HEK293 (cell line): Measurements from ENCODE around the gene HDGF.

Experiments
- CTCF ChIA-PET: fragments of 350-600 bp; formaldehyde crosslinking; extraction: SDS; loops from one replicate; lab custom pipeline; 2021; ENCODE audit warnings: antibody characterized with exemption; lab: Yijun Ruan, JAX
- POLR2A ChIA-PET: fragments of 300-600 bp; formaldehyde crosslinking; extraction: SDS; loops from one replicate; lab custom pipeline; 2020; ENCODE audit warnings: antibody characterized with exemption, inconsistent platforms; lab: Yijun Ruan, JAX
- H3K27ac ChIP-seq: fragments of 200-500 bp; sonication (Bioruptor generic); 2 replicates; pipeline ENCODE4 v1.5.1; 2014; ENCODE audit warnings: low read depth, low read length, control low read depth, inconsistent platforms; ENCODE audit errors: extremely low read depth
- H3K36me3 ChIP-seq, 2 experiments: fragments of 200-500 bp in 1 of 2; sonication (Bioruptor generic) in 1 of 2; 1 replicate in 1 of 2; 2 replicates in 1 of 2; pipeline ENCODE4 v1.5.1; 2014 to 2017; ENCODE audit warnings: inconsistent platforms in 2 of 2, low read length in 2 of 2; ENCODE audit not compliant: control insufficient read depth in 2 of 2, insufficient read depth in 1 of 2
- H3K4me1 ChIP-seq: fragments of 200-500 bp; sonication (Bioruptor generic); 2 replicates; pipeline ENCODE4 v1.5.1; 2014; ENCODE audit warnings: mild to moderate bottlenecking, low read length, inconsistent platforms; ENCODE audit not compliant: control insufficient read depth, insufficient read depth
- H3K4me3 ChIP-seq: 2 replicates; pipeline ENCODE4 v1.5.1; 2011; ENCODE audit warnings: low read depth, mild to moderate bottlenecking, control low read depth, low read length, moderate library complexity
- H3K9me3 ChIP-seq: fragments of 200-500 bp; sonication (Bioruptor generic); 2 replicates; pipeline ENCODE4 v1.5.1; 2014; ENCODE audit warnings: low read depth, low read length, inconsistent platforms; ENCODE audit not compliant: control insufficient read depth, insufficient read depth
- BCL6B ChIP-seq: fragments of 450-650 bp; formaldehyde crosslinking; IDR thresholded peaks from 2 replicates; pipeline ENCODE4 v1.5.1; 2017; ENCODE audit warnings: missing biosample characterization, missing genetic modification characterization
- CTCF ChIP-seq: fragments of 450-650 bp; formaldehyde crosslinking; IDR thresholded peaks from 2 replicates; pipeline ENCODE4 v1.5.1; 2016; ENCODE audit warnings: missing biosample characterization, missing genetic modification characterization
- GLI2 ChIP-seq: fragments of 450-650 bp; formaldehyde crosslinking; IDR thresholded peaks from 2 replicates; pipeline ENCODE4; 2017; ENCODE audit warnings: missing biosample characterization, missing genetic modification characterization, low read depth, borderline replicate concordance
- GLIS1 ChIP-seq: fragments of 450-650 bp; formaldehyde crosslinking; IDR thresholded peaks from 2 replicates; pipeline ENCODE4 v1.5.1; 2016; ENCODE audit warnings: missing biosample characterization, missing genetic modification characterization
- GLIS2 ChIP-seq: fragments of 450-650 bp; formaldehyde crosslinking; IDR thresholded peaks from 2 replicates; pipeline ENCODE4 v1.5.1; 2016; ENCODE audit warnings: missing biosample characterization, missing genetic modification characterization
- KLF10 ChIP-seq: fragments of 450-650 bp; IDR thresholded peaks from 2 replicates; pipeline ENCODE4 v1.5.1; 2018; ENCODE audit warnings: missing biosample characterization, mild to moderate bottlenecking, missing genetic modification characterization
- KLF9 ChIP-seq: fragments of 450-650 bp; formaldehyde crosslinking; IDR thresholded peaks from 2 replicates; pipeline ENCODE4 v1.5.1; 2016; ENCODE audit warnings: missing biosample characterization, missing genetic modification characterization, low read depth
- OSR2 ChIP-seq: fragments of 450-650 bp; formaldehyde crosslinking; IDR thresholded peaks from 2 replicates; pipeline ENCODE4 v1.5.1; 2016; ENCODE audit warnings: missing biosample characterization, missing genetic modification characterization
- REPIN1 ChIP-seq: fragments of 450-650 bp; formaldehyde crosslinking; IDR thresholded peaks from 2 replicates; pipeline ENCODE4 v1.5.1; 2017; ENCODE audit warnings: missing biosample characterization, missing genetic modification characterization, low read depth
- SP2 ChIP-seq: fragments of 450-650 bp; formaldehyde crosslinking; IDR thresholded peaks from 2 replicates; pipeline ENCODE4 v1.5.1; 2016; ENCODE audit warnings: missing biosample characterization, missing genetic modification characterization
- SP3 ChIP-seq: fragments of 450-650 bp; formaldehyde crosslinking; IDR thresholded peaks from 2 replicates; pipeline ENCODE4 v1.5.1; 2016; ENCODE audit warnings: missing biosample characterization, missing genetic modification characterization
- SP7 ChIP-seq: fragments of 450-650 bp; formaldehyde crosslinking; IDR thresholded peaks from 2 replicates; pipeline ENCODE4 v1.5.1; 2016; ENCODE audit warnings: missing biosample characterization, missing genetic modification characterization
- ZBTB8A ChIP-seq: fragments of 450-650 bp; formaldehyde crosslinking; IDR thresholded peaks from 2 replicates; pipeline ENCODE4 v1.5.1; 2016; ENCODE audit warnings: missing biosample characterization, missing genetic modification characterization
- ZFHX2 ChIP-seq: fragments of 450-650 bp; formaldehyde crosslinking; conservative IDR thresholded peaks from 2 replicates; pipeline ENCODE4 v1.5.1; 2016; ENCODE audit warnings: missing biosample characterization, missing genetic modification characterization
- ZNF10 ChIP-seq: fragments of 450-650 bp; formaldehyde crosslinking; IDR thresholded peaks from 2 replicates; pipeline ENCODE4 v1.5.1; 2017; ENCODE audit warnings: missing biosample characterization, missing genetic modification characterization
- ZNF157 ChIP-seq: fragments of 450-650 bp; formaldehyde crosslinking; IDR thresholded peaks from 2 replicates; pipeline ENCODE4 v1.5.1; 2016; ENCODE audit warnings: missing biosample characterization, missing genetic modification characterization
- ZNF2 ChIP-seq: fragments of 450-650 bp; formaldehyde crosslinking; IDR thresholded peaks from 2 replicates; pipeline ENCODE4 v1.5.1; 2016; ENCODE audit warnings: missing biosample characterization, missing genetic modification characterization
- ZNF23 ChIP-seq: fragments of 450-650 bp; formaldehyde crosslinking; IDR thresholded peaks from 2 replicates; pipeline ENCODE4 v1.5.1; 2016; ENCODE audit warnings: missing biosample characterization, missing genetic modification characterization, borderline replicate concordance
- ZNF239 ChIP-seq: fragments of 450-650 bp; formaldehyde crosslinking; IDR thresholded peaks from 2 replicates; pipeline ENCODE4 v1.5.1; 2016; ENCODE audit warnings: missing biosample characterization, missing genetic modification characterization
- ZNF335 ChIP-seq: fragments of 450-650 bp; formaldehyde crosslinking; conservative IDR thresholded peaks from 2 replicates; pipeline ENCODE4 v1.5.1; 2016; ENCODE audit warnings: missing biosample characterization, missing genetic modification characterization
- ZNF354C ChIP-seq: fragments of 450-650 bp; formaldehyde crosslinking; IDR thresholded peaks from 2 replicates; pipeline ENCODE4 v1.5.1; 2016; ENCODE audit warnings: missing biosample characterization, missing genetic modification characterization, low read depth, borderline replicate concordance
- ZNF366 ChIP-seq: fragments of 450-650 bp; formaldehyde crosslinking; conservative IDR thresholded peaks from 2 replicates; pipeline ENCODE4 v1.5.1; 2016; ENCODE audit warnings: missing biosample characterization, missing genetic modification characterization
- ZNF391 ChIP-seq: fragments of 450-650 bp; formaldehyde crosslinking; IDR thresholded peaks from 2 replicates; pipeline ENCODE4 v1.5.1; 2016; ENCODE audit warnings: low read depth, missing biosample characterization, missing genetic modification characterization, borderline replicate concordance
- ZNF426 ChIP-seq: fragments of 450-650 bp; formaldehyde crosslinking; IDR thresholded peaks from 2 replicates; pipeline ENCODE4 v1.5.1; 2017; ENCODE audit warnings: missing biosample characterization, missing genetic modification characterization, mild to moderate bottlenecking, inconsistent platforms, moderate library complexity
- ZNF514 ChIP-seq: fragments of 450-650 bp; formaldehyde crosslinking; IDR thresholded peaks from 2 replicates; pipeline ENCODE4 v1.5.1; 2016; ENCODE audit warnings: missing biosample characterization, missing genetic modification characterization
- ZNF529 ChIP-seq: fragments of 450-650 bp; formaldehyde crosslinking; IDR thresholded peaks from 2 replicates; pipeline ENCODE4 v1.5.1; 2017; ENCODE audit warnings: missing genetic modification characterization, missing biosample characterization; ENCODE audit not compliant: insufficient replicate concordance
- ZNF560 ChIP-seq: fragments of 450-650 bp; formaldehyde crosslinking; IDR thresholded peaks from 2 replicates; pipeline ENCODE4 v1.5.1; 2017; ENCODE audit warnings: missing biosample characterization, missing genetic modification characterization, borderline replicate concordance
- ZNF561 ChIP-seq: fragments of 450-650 bp; IDR thresholded peaks from 2 replicates; pipeline ENCODE4 v1.5.1; 2018; ENCODE audit warnings: missing biosample characterization, missing genetic modification characterization, borderline replicate concordance
- ZNF624 ChIP-seq: fragments of 450-650 bp; formaldehyde crosslinking; IDR thresholded peaks from 2 replicates; pipeline ENCODE4 v1.5.1; 2017; ENCODE audit warnings: missing biosample characterization, missing genetic modification characterization
- ZNF660 ChIP-seq: fragments of 450-650 bp; IDR thresholded peaks from 2 replicates; pipeline ENCODE4 v1.5.1; 2018; ENCODE audit warnings: missing biosample characterization, mild to moderate bottlenecking, missing genetic modification characterization
- ZNF692 ChIP-seq: fragments of 450-650 bp; formaldehyde crosslinking; IDR thresholded peaks from 2 replicates; pipeline ENCODE4 v1.5.1; 2016; ENCODE audit warnings: missing biosample characterization, missing genetic modification characterization
- ZNF707 ChIP-seq: fragments of 450-650 bp; formaldehyde crosslinking; IDR thresholded peaks from 2 replicates; pipeline ENCODE4 v1.5.1; 2016; ENCODE audit warnings: missing biosample characterization, missing genetic modification characterization
- ZNF837 ChIP-seq: fragments of 450-650 bp; formaldehyde crosslinking; IDR thresholded peaks from 2 replicates; pipeline ENCODE4 v1.5.1; 2016; ENCODE audit warnings: missing biosample characterization, missing genetic modification characterization

HDGF gene

GRCh38 chr1:156705918-156706656 is 45.4 kb downstream of the HDGF start (continued):
- TF ChIP-seq ZNF426: no peak

GRCh38 chr1:156705321-156705917 is 46.1 kb downstream of the HDGF start, which contains the start of gene CRABP2:
Gene CRABP2 (minus strand): TSS chr1:156705583. CDS start chr1:156705446, 137 bp downstream.
- POLR2A ChIA-PET: interaction anchor here (0.7 to 4.9 kb wide), 6 partner anchors 16 to 185 kb away, joined by 3 to 43 read pairs (median 4); partner anchors contain the start of genes ISG20L2 and METTL25B
- H3K4me3 ChIP-seq: peak within 1 kb of the TSS; percentile 36
- H3K27ac ChIP-seq: peak within 1 kb of the TSS; percentile 39; the same call in 1 of the 2 replicates
- CTCF ChIA-PET: interaction anchor here (0.6 to 20.2 kb wide), 28 partner anchors 8 to 259 kb away, joined by 3 to 579 read pairs (median 5); partner anchors contain the start of genes HAPLN2, ISG20L2, METTL25B and NES
- peaks cover 0 to 9% of the 10 kb centered on the region in 2 experiments; a peak in 1 of 3 replicates for H3K36me3 ChIP-seq
- TF ChIP-seq ZNF660 (tag by site-specific recombination) (0 out of 2 replicates have a peak, but pooled peaks have one; percentile 5), ZNF335 (tag by site-specific recombination) (peak; percentile 63; the same call in 1 of the 2 replicates), ZFHX2 (tag by site-specific recombination) (no peak), ZNF366 (tag by site-specific recombination) (no peak), ZNF2 (tag by site-specific recombination) (no peak), GLIS2 (tag by site-specific recombination) (peak; percentile 39; the same call in 1 of the 2 replicates), GLI2 (tag by site-specific recombination) (no peak), ZNF23 (tag by site-specific recombination) (no peak), ZNF10 (tag by site-specific recombination) (no peak), SP3 (tag by site-specific recombination) (peak; percentile 65), ZNF692 (tag by site-specific recombination) (peak; percentile 85), KLF10 (no peak), BCL6B (tag by site-specific recombination) (peak; percentile 96), KLF9 (tag by site-specific recombination) (peak; percentile 8; the same call in 1 of the 2 replicates), OSR2 (tag by site-specific recombination) (no peak), SP7 (tag by site-specific recombination) (no peak), ZNF707 (no peak), ZNF239 (0 out of 2 replicates have a peak, but pooled peaks have one; percentile 10), ZBTB8A (tag by site-specific recombination) (no peak), ZNF837 (tag by site-specific recombination) (no peak), ZNF514 (tag by site-specific recombination) (no peak), REPIN1 (no peak), ZNF354C (tag by site-specific recombination) (no peak), ZNF529 (tag by site-specific recombination) (no peak), ZNF560 (tag by site-specific recombination) (no peak), ZNF157 (no peak), GLIS1 (tag by site-specific recombination) (peak; percentile 82), SP2 (tag by site-specific recombination) (peak; percentile 36), ZNF561 (tag by site-specific recombination) (0 out of 2 replicates have a peak, but pooled peaks have one; percentile 12), ZNF624 (tag by site-specific recombination) (no peak), CTCF (tag by site-specific recombination) (no peak; the same call in 1 of the 2 replicates), ZNF391 (tag by site-specific recombination) (0 out of 2 replicates have a peak, but pooled peaks have one; percentile 9)
- no peaks in the 10 kb centered on the region for H3K9me3 ChIP-seq
- peaks cover 12% of the 10 kb centered on the region for H3K4me1 ChIP-seq
